HUDEP-2 (cell line): ENCODE results near the gene HSPA14.
"Not testable (repeated sequence)": the region's sequence is repeated elsewhere in the genome, so short reads cannot be mapped to it uniquely, and the experiment has no call there.

Experiments
- DNase-seq, 76 experiments: peaks; one replicate each; lab custom pipeline; 2025; ENCODE audit not compliant: unreplicated experiment in 76 of 76; lab: John Stamatoyannopoulos, UW

The HSPA14 gene

GRCh38 chr10:14837757-14838581, at the start of gene HSPA14, which contains the start of the genes CDNF and MSANTD7:
Gene HSPA14, plus strand, starts transcription at chr10:14838306. Its CDS starts 97 bp downstream, at chr10:14838403.
Gene CDNF, minus strand, starts transcription at chr10:14838037. Its CDS starts 91 bp downstream, at chr10:14837946.
Gene MSANTD7, plus strand, starts transcription at chr10:14838306. Its CDS starts 3,979 bp downstream, at chr10:14842285.
- peak; percentile 44 to 99 (median 96) for DNase-seq

GRCh38 chr10:14798636-14799035, 39.5 kb upstream of the HSPA14 start:
- no peak for DNase-seq

- no peak for DNase-seq
Observed at GRCh38 chr10:14800397-14800796, 37.7 kb upstream of the HSPA14 start.

GRCh38 chr10:14801723-14802122, 36.4 kb upstream of the HSPA14 start:
- no peak for DNase-seq

- no peak for DNase-seq
Observed at GRCh38 chr10:14803827-14804226, 34.3 kb upstream of the HSPA14 start.

GRCh38 chr10:14806318-14806717, 31.8 kb upstream of the HSPA14 start:
- DNase-seq, result no peak

GRCh38 chr10:14810969-14811953, 26.8 kb upstream of the HSPA14 start:
- DNase-seq, result no peak

- DNase-seq, result no peak
Observed at GRCh38 chr10:14812271-14812670, 25.8 kb upstream of the HSPA14 start.

GRCh38 chr10:14815681-14816080, 22.4 kb upstream of the HSPA14 start:
- no peak for DNase-seq

- DNase-seq, result not testable (repeated sequence)
Observed at GRCh38 chr10:14816717-14817116, 21.4 kb upstream of the HSPA14 start.

- no peak for DNase-seq
Observed at GRCh38 chr10:14820010-14820774, 17.9 kb upstream of the HSPA14 start.

- DNase-seq, result no peak
Observed at GRCh38 chr10:14820775-14821154, 17.3 kb upstream of the HSPA14 start.

GRCh38 chr10:14821635-14822375, 16.3 kb upstream of the HSPA14 start:
- no peak for DNase-seq

- DNase-seq, result peak in 1 of 76 experiments; percentile 9
Observed at GRCh38 chr10:14822879-14823755, 15.0 kb upstream of the HSPA14 start.

- DNase-seq, result no peak
Observed at GRCh38 chr10:14823966-14824365, 14.1 kb upstream of the HSPA14 start.

GRCh38 chr10:14826076-14826829, 11.9 kb upstream of the HSPA14 start:
- DNase-seq, result no peak

GRCh38 chr10:14833106-14833505, 5.0 kb upstream of the HSPA14 start:
- no peak for DNase-seq

- no peak for DNase-seq
Observed at GRCh38 chr10:14836208-14836607, 1.9 kb upstream of the HSPA14 start.
